Measurements from ENCODE around the gene LCN6.
"Not testable (repeated sequence)": the region's sequence is repeated elsewhere in the genome, so short reads cannot be mapped to it uniquely, and the experiment has no call there.

DNA sequence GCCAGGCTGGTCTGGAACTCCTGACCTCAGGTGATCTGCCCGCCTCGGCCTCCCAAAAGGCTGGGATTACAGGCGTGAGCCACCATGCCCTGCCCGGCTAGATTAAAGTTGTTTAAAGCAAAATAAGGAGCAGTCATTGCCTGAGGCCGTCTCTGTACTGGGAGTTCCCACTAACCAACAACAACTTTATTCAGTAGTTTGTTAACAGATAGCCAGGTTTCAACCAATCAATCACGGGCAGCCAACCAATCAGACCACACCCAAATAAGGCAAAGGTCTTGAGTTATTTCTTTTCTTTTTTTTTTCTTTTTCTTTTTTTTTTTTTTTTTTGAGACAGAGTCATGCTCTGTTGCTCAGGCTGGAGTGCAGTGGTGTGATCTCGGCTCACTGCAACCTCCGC lies 43.6 kb downstream of the LCN6 start:
- not testable (repeated sequence) for TF ChIP-seq CTCF, POLR2A (IDR thresholded peaks at IDR 0.05)
